HG03064 (cell line): Measurements from ENCODE around the gene NPM3.

ENCODE experiments used
- ATAC-seq: cut with Tn5 transposase; IDR thresholded peaks from one replicate; pipeline ENCODE4 v1.9.1; 2021; ENCODE audit warnings: low read depth; ENCODE audit not compliant: unreplicated experiment

The NPM3 gene

GRCh38 chr10:101775273-101776160, 7.7 kb downstream of the NPM3 start, which contains the start of gene FGF8:
TSS of gene FGF8 (minus strand) at chr10:101776114. CDS start at chr10:101775900, 214 bp downstream.
- ATAC-seq: no peak

GRCh38 chr10:101774589-101775272, 8.5 kb downstream of the NPM3 start:
- no peak for ATAC-seq

GRCh38 chr10:101773923-101774588, 9.2 kb downstream of the NPM3 start:
- no peak for ATAC-seq

GRCh38 chr10:101772895-101773761, 10.1 kb downstream of the NPM3 start:
- ATAC-seq: no peak

GRCh38 chr10:101772017-101772894, 11.0 kb downstream of the NPM3 start:
- no peak for ATAC-seq

GRCh38 chr10:101771380-101771779, 11.9 kb downstream of the NPM3 start:
- no peak for ATAC-seq

- ATAC-seq: no peak
These were observed 12.7 kb downstream of the NPM3 start for GRCh38 chr10:101770331-101771215.

- ATAC-seq: no peak
These were observed 13.6 kb downstream of the NPM3 start for GRCh38 chr10:101769541-101770180.

- ATAC-seq: no peak
These were observed 14.5 kb downstream of the NPM3 start for GRCh38 chr10:101768791-101769170.

GRCh38 chr10:101767966-101768790, 15.1 kb downstream of the NPM3 start:
- ATAC-seq: no peak

GRCh38 chr10:101767600-101767945, 15.7 kb downstream of the NPM3 start:
- ATAC-seq: no peak

GRCh38 chr10:101766753-101767599, 16.3 kb downstream of the NPM3 start:
- no peak for ATAC-seq

GRCh38 chr10:101766306-101766705, 16.9 kb downstream of the NPM3 start:
- ATAC-seq: no peak

- ATAC-seq: no peak
These were observed 20.0 kb downstream of the NPM3 start for GRCh38 chr10:101763141-101763846.

- ATAC-seq: no peak
These were observed 20.5 kb downstream of the NPM3 start for GRCh38 chr10:101762736-101763135.

- ATAC-seq: no peak
These were observed 22.0 kb downstream of the NPM3 start for GRCh38 chr10:101761226-101761625.
